Mucosa of descending colon (tissue), 3 donors: ENCODE data around the gene ZNF318. TPM values are rescaled to one million over a fixed set of nuclear protein-coding genes. Genes with fewer than 3 reads are reported as not detected.

ENCODE experiments used
- ATAC-seq: fragments of 200-7000 bp; cut with Tn5 transposase; one replicate; pipeline ENCODE4 v1.9.1; 2020; ENCODE audit warnings: mild to moderate bottlenecking, moderate library complexity
- DNase-seq, 3 donors: peaks; one replicate each; pipeline ENCODE4 v3.0.0-alpha.2; 2020
- H3K36me3 ChIP-seq: fragments of 200-600 bp; one replicate; pipeline ENCODE4 v1.8.0; 2021; ENCODE audit warnings: low read depth, mild to moderate bottlenecking
- H3K4me1 ChIP-seq: fragments of 200-600 bp; one replicate; pipeline ENCODE4 v1.8.0; 2021; ENCODE audit warnings: low read depth, mild to moderate bottlenecking
- H3K4me3 ChIP-seq: fragments of 200-600 bp; one replicate; pipeline ENCODE4 v1.8.0; 2021; ENCODE audit warnings: mild to moderate bottlenecking
- H3K9me3 ChIP-seq: fragments of 200-600 bp; one replicate; pipeline ENCODE4 v1.8.0; 2021; ENCODE audit warnings: mild to moderate bottlenecking
- CTCF ChIP-seq: fragments of 200-600 bp; IDR thresholded peaks from one replicate; pipeline ENCODE4 v1.8.0; 2022; ENCODE audit warnings: antibody characterized with exemption, mild to moderate bottlenecking
- intact Hi-C, 2 donors: fragments of 100-400 bp; cut with DNase I in 1 of 2; cut with micrococcal nuclease in 1 of 2; formaldehyde crosslinking; loops; one replicate each; pipeline versions ENCODE4 v1.11.0 to v1.11.1; 2022; cut with DNase I, micrococcal nuclease
- total RNA-seq, 3 donors: library from RNA; stranded (reverse); fragmentation: NEBNext Ultra II Directional in 2 of 3; extraction: Animal tissue kit (Norgen Biotek cat#: 25700) in 2 of 3; gene quantifications; one replicate each; pipeline versions ENCODE4 v1.2.1 to v1.2.4, GENCODE V29; 2021 to 2023
- donor health status: DM: no; HTN: no; CAD: no; lungs with moderate emphysema.
- donor health status: DM: no; HTN: no; CAD: no.
- donor health status: DM: no; HTN: yes; CAD: no.

ZNF318 gene
- total RNA-seq, 3 donors from 2014 or later = 12.4 to 24.3 (median 16.9) TPM

DNA sequence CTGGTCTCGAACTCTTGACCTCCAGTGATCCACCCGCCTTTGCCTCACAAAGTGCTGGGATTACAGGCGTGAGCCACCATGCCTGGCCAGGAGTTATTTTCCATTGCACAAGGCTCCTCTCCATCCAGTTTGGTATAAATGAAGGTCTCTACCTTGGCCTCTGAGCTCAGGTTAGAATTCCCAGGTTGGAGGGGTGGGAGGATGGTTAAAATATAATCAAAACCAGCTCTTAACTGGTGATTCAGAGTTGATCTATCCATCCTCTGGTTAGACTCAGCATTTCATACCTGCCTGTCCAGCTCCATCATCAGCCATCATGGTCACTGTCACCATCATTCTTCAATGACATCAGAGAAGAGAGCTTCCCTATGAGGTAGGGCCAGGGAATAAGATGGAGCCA is 74.0 kb downstream of the ZNF318 start:
- Histone ChIP-seq H3K36me3 (no peaks in the 10 kb centered on the region), H3K9me3 (no peaks in the 10 kb centered on the region), H3K4me3 (no peak overlapping the region), H3K4me1 (peaks cover 8% of the 10 kb centered on the region)
- no peak for TF ChIP-seq CTCF
- ATAC-seq (no peak), DNase-seq (no peak)
- intact Hi-C loops = no loop called here

DNA sequence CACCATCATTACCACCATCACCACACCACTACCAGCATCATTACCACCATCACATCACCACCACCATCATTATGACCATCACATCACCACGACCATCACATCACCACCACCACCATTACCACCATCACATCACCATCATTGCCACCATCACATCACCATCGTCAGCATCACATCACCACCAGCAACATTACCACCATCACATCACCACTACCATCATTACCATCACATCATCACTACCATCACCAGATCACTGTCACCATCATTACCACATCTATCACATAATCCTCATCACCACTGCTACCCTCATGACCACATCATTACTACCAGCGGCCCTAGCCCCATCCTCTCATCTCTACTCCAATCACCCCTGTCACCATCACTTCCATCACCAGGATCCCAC is 74.9 kb downstream of the ZNF318 start:
- intact Hi-C loops = no loop called here
- ATAC-seq (no peak), DNase-seq (no peak)
- H3K36me3 ChIP-seq = no peaks in the 10 kb centered on the region
- peaks cover 8% of the 10 kb centered on the region for H3K4me1 ChIP-seq
- H3K4me3 ChIP-seq = no peak overlapping the region
- H3K9me3 ChIP-seq = no peaks in the 10 kb centered on the region
- TF ChIP-seq CTCF = no peak

DNA sequence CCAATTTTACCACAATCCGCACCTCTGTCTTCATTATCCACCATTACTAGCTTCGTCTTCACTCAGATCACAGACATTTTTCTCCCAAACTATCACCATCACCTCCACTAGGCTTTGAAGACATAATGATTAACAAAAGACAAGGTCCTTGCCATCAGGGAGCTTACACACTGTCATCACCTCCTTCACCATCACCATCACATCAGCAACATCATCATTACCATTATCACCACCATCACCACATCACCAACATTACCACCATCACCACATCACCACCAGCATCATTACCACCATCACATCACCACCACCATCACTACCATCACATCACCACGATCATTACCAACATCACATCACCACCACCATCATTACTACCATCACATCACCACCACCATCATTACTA is 75.7 kb downstream of the ZNF318 start:
- Histone ChIP-seq H3K4me3 (no peak overlapping the region), H3K4me1 (peaks cover 9% of the 10 kb centered on the region), H3K36me3 (no peaks in the 10 kb centered on the region), H3K9me3 (no peaks in the 10 kb centered on the region)
- DNase-seq (no peak), ATAC-seq (no peak)
- no peak for TF ChIP-seq CTCF
- intact Hi-C loops = no loop called here

GRCh38 chr6:43292763-43293318 is 76.6 kb downstream of the ZNF318 start:
- no peaks in the 10 kb centered on the region for H3K9me3 ChIP-seq
- intact Hi-C loops = no loop called here
- H3K36me3 ChIP-seq = no peaks in the 10 kb centered on the region
- TF ChIP-seq CTCF = no peak
- ATAC-seq (no peak), DNase-seq (no peak)
- peaks cover 16% of the 10 kb centered on the region for H3K4me1 ChIP-seq
- no peak overlapping the region for H3K4me3 ChIP-seq

DNA sequence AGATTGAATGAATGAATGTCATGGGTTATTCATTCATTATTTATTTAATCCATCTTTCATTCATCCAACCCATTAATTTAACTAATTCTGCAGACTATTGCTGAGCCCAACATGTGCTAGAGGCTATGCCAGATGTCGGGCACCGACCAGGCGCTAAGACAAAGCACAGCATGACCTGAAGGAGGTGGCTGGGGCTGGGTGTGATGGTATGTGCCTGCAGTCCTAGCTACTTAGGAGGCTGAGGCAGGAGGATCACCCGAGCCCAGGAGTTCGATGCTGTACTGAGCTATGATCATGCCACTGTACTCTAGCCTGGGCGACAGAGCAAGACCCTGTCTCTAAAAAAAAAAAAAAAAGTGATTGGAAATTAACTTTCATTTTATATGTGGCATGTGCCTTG is 77.1 kb downstream of the ZNF318 start:
- H3K9me3 ChIP-seq = no peaks in the 10 kb centered on the region
- H3K36me3 ChIP-seq = no peaks in the 10 kb centered on the region
- H3K4me1 ChIP-seq = peaks cover 16% of the 10 kb centered on the region
- H3K4me3 ChIP-seq = no peak overlapping the region
- ATAC-seq (no peak), DNase-seq (no peak)
- intact Hi-C loops = no loop called here
- no peak for TF ChIP-seq CTCF

- Histone ChIP-seq H3K36me3 (no peaks in the 10 kb centered on the region), H3K9me3 (no peaks in the 10 kb centered on the region), H3K4me3 (no peak overlapping the region), H3K4me1 (peaks cover 16% of the 10 kb centered on the region)
- TF ChIP-seq CTCF = no peak
- peak; percentile 32 for ATAC-seq
- DNase-seq = no peak
- intact Hi-C loops = loop anchor here in 1 of 2 donors (2.0 kb wide), 1 partner anchor 23 kb away; no protein-coding TSS in a partner anchor
Measured at GRCh38 chr6:43291708-43292107, 77.7 kb downstream of the ZNF318 start.
